ENCODE data around the gene TPP1. TPM values are rescaled to one million over a fixed set of nuclear protein-coding genes. Genes with fewer than 3 reads are reported as not detected.

TPP1 gene
- total RNA-seq, 2 donors from 2014 or later = 66.7 to 75.6 TPM

- Histone ChIP-seq H3K4me3 (no peak overlapping the region), H3K27ac (no peak overlapping the region), H3K9me3 (peaks cover 2% of the 10 kb centered on the region), H3K4me1 (ENCODE audit: control insufficient read depth in 1 of 2, low read depth in 2 of 2) (peaks cover 3 to 13% of the 10 kb centered on the region in 2 donors), H3K27me3 (replicated peaks; ENCODE audit: insufficient read depth) (no peaks in the 10 kb centered on the region), H3K36me3 (peaks cover 9% of the 10 kb centered on the region)
- ATAC-seq (ENCODE audit: insufficient number of reproducible peaks, low FRiP score, low read depth) = no peak
- no peak for DNase-seq (ENCODE audit: low spot score)
- no peak for TF ChIP-seq CTCF (IDR thresholded peaks at IDR 0.05)
Observed at GRCh38 chr11:6587360-6587953, 31.8 kb downstream of the TPP1 start.

GRCh38 chr11:6586434-6587359 lies 32.5 kb downstream of the TPP1 start:
- Histone ChIP-seq H3K36me3 (peaks cover 2% of the 10 kb centered on the region), H3K27ac (no peak overlapping the region), H3K4me3 (no peak overlapping the region), H3K27me3 (replicated peaks; ENCODE audit: insufficient read depth) (no peaks in the 10 kb centered on the region), H3K9me3 (peaks cover 2% of the 10 kb centered on the region), H3K4me1 (ENCODE audit: control insufficient read depth in 1 of 2, low read depth in 2 of 2) (peaks cover 3 to 13% of the 10 kb centered on the region in 2 donors)
- ATAC-seq (ENCODE audit: insufficient number of reproducible peaks, low FRiP score, low read depth) (no peak), DNase-seq (ENCODE audit: low spot score) (no peak)
- no peak for TF ChIP-seq CTCF (IDR thresholded peaks at IDR 0.05)

- ATAC-seq (ENCODE audit: insufficient number of reproducible peaks, low FRiP score, low read depth) (no peak), DNase-seq (ENCODE audit: low spot score) (no peak)
- H3K9me3 ChIP-seq = peaks cover 2% of the 10 kb centered on the region
- no peak overlapping the region for H3K4me3 ChIP-seq
- no peak overlapping the region for H3K27ac ChIP-seq
- no peaks in the 10 kb centered on the region for H3K36me3 ChIP-seq
- H3K27me3 ChIP-seq (replicated peaks; ENCODE audit: insufficient read depth) = no peaks in the 10 kb centered on the region
- peaks cover 3 to 13% of the 10 kb centered on the region in 2 donors for H3K4me1 ChIP-seq (ENCODE audit: control insufficient read depth in 1 of 2, low read depth in 2 of 2)
- no peak for TF ChIP-seq CTCF (IDR thresholded peaks at IDR 0.05)
Observed at GRCh38 chr11:6584528-6584927, 34.7 kb downstream of the TPP1 start.

- DNase-seq (ENCODE audit: low spot score) = no peak
- Histone ChIP-seq H3K27ac (no peak overlapping the region), H3K36me3 (no peaks in the 10 kb centered on the region), H3K4me3 (no peak overlapping the region), H3K4me1 (ENCODE audit: control insufficient read depth in 1 of 2, low read depth in 2 of 2) (peaks cover 3 to 13% of the 10 kb centered on the region in 2 donors), H3K9me3 (peaks cover 2% of the 10 kb centered on the region), H3K27me3 (replicated peaks; ENCODE audit: insufficient read depth) (no peaks in the 10 kb centered on the region)
- no peak for TF ChIP-seq CTCF (IDR thresholded peaks at IDR 0.05)
- ATAC-seq (ENCODE audit: insufficient number of reproducible peaks, low FRiP score, low read depth) = no peak
Observed at GRCh38 chr11:6583584-6583983, 35.6 kb downstream of the TPP1 start.

- no peak for TF ChIP-seq CTCF (IDR thresholded peaks at IDR 0.05)
- no peaks in the 10 kb centered on the region for H3K36me3 ChIP-seq
- H3K27ac ChIP-seq = no peak overlapping the region
- peaks cover 0 to 8% of the 10 kb centered on the region in 2 donors for H3K4me1 ChIP-seq (ENCODE audit: control insufficient read depth in 1 of 2, low read depth in 2 of 2)
- H3K9me3 ChIP-seq = peaks cover 2% of the 10 kb centered on the region
- ATAC-seq (ENCODE audit: insufficient number of reproducible peaks, low FRiP score, low read depth) (no peak), DNase-seq (ENCODE audit: low spot score) (no peak)
- no peak overlapping the region for H3K4me3 ChIP-seq
- no peaks in the 10 kb centered on the region for H3K27me3 ChIP-seq (replicated peaks; ENCODE audit: insufficient read depth)
Observed at GRCh38 chr11:6579681-6580080, 39.5 kb downstream of the TPP1 start.
